22Rv1 (cell line): ENCODE measurements around the gene PLEKHG4B.

Source experiments
- CTCF ChIP-seq: fragments of 450-650 bp; IDR thresholded peaks from 2 replicates; pipeline ENCODE4 v1.5.1; 2017; ENCODE audit warnings: mild to moderate bottlenecking
- ZFX ChIP-seq: fragments of 450-650 bp; IDR thresholded peaks from 2 replicates; pipeline ENCODE4 v1.6.1; 2017; ENCODE audit warnings: antibody characterized with exemption, borderline replicate concordance

DNA sequence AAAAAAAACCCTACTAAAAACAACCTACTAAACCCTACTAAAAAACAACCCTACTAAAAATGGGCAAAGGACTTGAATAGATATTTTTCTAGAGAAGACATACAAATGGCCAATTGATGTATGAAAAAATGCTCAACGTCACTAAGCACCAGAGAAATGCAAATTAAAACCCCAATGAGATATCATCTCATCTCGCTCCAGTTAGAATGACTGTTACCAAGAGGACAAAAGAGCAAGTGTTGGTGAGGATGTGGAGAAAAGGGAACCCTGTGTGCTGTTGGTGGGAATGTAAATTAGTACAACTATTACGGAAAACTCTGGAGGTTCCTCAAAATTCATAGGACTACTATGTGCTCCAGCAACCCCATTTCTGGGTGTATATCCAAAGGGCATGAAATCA is 136.9 kb downstream of the PLEKHG4B start:
- TF ChIP-seq CTCF (no peak), ZFX (no peak)
